ENCODE data around the gene POLG2. TPM values are rescaled to one million over a fixed set of nuclear protein-coding genes. Genes with fewer than 3 reads are reported as not detected.

Gene POLG2
- total RNA-seq, 4 donors from 2014 or later: 10.6 to 15.0 (median 13.1) TPM

DNA sequence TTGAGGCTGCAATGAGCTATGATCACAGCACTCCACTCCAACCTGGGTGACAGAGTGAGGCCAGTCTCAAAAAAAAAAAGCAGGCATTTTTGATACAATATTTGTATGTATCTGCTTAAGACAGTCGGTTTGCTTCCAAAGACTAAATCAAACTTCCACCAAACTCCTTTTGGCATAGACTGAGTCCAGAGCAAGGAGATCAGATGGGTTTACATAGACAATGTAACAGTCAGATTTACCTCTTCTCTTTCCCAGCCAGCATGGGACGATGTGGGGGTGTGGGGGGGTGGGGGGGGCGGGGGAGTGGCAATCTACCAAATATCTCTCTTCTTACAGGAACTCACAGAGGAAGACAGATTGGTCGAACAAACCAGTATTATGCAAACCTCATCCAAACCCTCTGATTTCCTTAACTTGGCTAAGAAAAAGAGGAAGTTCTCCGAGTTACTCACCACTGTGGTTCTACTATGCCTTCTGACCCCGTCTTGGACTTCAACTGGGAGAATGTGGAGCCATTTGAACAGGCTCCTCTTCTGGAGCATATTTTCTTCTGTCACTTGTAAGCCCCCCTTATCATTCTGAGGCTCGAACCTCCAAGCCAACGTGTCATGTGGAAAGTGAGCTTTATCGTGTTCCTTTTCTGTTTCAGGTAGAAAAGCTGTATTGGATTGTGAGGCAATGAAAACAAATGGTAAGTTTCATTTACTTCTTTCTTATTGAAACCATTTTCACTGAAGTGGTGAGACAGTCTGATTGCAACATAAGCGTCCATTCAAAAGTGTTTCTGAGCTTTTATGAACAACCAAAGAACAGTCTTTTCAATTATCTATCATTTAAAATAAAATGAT, 48.0 kb downstream of the POLG2 start, which contains the start of gene MILR1:
Gene MILR1, plus strand, starts transcription at position 451 of the 848 bp plus-strand sequence. Its CDS starts 54 bp downstream, at position 505.
- Histone ChIP-seq H3K9me3 (no peaks in the 10 kb centered on the region), H3K36me3 (no peaks in the 10 kb centered on the region), H3K4me1 (peaks cover 5 to 18% of the 10 kb centered on the region in 2 donors), H3K27me3 (no peaks in the 10 kb centered on the region), H3K4me3 (replicated peaks in 1 of 3) (no peak within 1 kb of the TSS), H3K27ac (peak within 1 kb of the TSS in 2 of 3 donors; percentile 22 to 43)
- WGBS, 2 donors: 38 to 42% methylated on average over 10 of the region's 10 CpGs
- no peak for DNase-seq
- TF ChIP-seq, protein P1, sequence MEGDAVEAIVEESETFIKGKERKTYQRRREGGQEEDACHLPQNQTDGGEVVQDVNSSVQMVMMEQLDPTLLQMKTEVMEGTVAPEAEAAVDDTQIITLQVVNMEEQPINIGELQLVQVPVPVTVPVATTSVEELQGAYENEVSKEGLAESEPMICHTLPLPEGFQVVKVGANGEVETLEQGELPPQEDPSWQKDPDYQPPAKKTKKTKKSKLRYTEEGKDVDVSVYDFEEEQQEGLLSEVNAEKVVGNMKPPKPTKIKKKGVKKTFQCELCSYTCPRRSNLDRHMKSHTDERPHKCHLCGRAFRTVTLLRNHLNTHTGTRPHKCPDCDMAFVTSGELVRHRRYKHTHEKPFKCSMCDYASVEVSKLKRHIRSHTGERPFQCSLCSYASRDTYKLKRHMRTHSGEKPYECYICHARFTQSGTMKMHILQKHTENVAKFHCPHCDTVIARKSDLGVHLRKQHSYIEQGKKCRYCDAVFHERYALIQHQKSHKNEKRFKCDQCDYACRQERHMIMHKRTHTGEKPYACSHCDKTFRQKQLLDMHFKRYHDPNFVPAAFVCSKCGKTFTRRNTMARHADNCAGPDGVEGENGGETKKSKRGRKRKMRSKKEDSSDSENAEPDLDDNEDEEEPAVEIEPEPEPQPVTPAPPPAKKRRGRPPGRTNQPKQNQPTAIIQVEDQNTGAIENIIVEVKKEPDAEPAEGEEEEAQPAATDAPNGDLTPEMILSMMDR (IDR thresholded peaks at IDR 0.05): no peak
- no peak for TF ChIP-seq POLR2A (IDR thresholded peaks at IDR 0.05)
- intact Hi-C loops (cut with DNase I): no loop called here

DNA sequence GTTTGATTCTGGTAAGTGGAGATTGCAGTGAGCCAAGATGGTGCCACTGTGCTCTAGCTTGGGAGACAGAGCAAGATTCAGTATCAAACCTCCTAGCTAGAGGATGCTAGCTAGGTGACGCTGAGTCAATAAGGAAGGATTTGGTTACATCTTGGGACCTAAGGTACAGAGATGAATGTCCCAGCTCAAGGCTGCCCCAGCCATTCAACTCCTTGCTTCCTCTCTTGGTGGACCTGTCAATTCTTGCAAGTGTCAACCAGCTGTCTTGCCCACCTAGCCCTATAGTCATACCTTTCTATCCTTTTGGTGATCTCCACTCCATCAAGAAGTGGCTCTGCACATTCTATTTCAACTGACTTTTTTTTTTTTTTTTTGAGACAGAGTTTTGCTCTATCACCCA, 49.3 kb downstream of the POLG2 start:
- no peak for TF ChIP-seq POLR2A (IDR thresholded peaks at IDR 0.05)
- TF ChIP-seq, protein P1 (IDR thresholded peaks at IDR 0.05): no peak
- Histone ChIP-seq H3K4me3 (replicated peaks in 1 of 3) (no peak overlapping the region), H3K27ac (no peak overlapping the region), H3K36me3 (no peaks in the 10 kb centered on the region), H3K27me3 (no peaks in the 10 kb centered on the region), H3K4me1 (peaks cover 5 to 18% of the 10 kb centered on the region in 2 donors), H3K9me3 (no peaks in the 10 kb centered on the region)
- no peak for DNase-seq
- WGBS, 2 donors: 92 to 100% methylated on average over 1 of the region's 1 CpG
- intact Hi-C loops (cut with DNase I): no loop called here

DNA sequence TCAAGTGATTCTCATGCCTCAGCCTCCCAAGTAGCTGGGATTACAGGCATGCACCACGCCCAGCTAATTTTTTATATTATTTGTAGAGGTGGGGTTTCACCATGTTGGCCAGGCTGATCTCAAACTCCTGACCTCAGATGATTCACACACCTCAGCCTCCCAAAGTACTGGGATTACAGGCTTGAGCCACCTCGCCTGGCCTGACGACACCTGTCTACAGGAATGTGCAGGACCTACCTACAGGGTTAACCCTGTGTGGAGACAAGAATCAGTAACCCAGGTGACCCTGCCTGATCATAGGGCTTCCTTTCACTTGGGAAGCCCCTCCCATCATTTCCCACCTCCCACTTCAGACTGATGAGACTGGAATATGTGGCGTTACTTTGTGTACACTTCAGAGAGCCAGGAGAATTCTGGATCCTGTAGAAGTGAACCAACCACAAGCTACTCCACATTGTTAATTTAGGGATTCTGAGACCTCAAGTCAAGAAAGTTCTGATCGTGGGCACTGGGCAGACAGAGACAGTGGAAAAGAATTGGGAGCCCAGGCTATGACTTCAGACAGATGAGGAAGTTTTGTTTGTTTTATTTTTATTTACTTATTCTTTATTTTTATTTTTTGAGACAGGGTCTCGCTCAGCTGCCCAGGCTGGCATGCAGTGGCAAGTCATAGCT, 53.6 kb downstream of the POLG2 start:
- Histone ChIP-seq H3K27me3 (no peaks in the 10 kb centered on the region), H3K36me3 (no peaks in the 10 kb centered on the region), H3K4me3 (replicated peaks in 1 of 3) (no peak overlapping the region), H3K27ac (no peak overlapping the region), H3K9me3 (no peaks in the 10 kb centered on the region), H3K4me1 (no peaks in the 10 kb centered on the region)
- intact Hi-C loops (cut with DNase I): no loop called here
- DNase-seq: no peak
- WGBS, 2 donors: 84 to 91% methylated on average over 6 of the region's 6 CpGs
- TF ChIP-seq, protein P1 (IDR thresholded peaks at IDR 0.05): no peak
- TF ChIP-seq POLR2A (IDR thresholded peaks at IDR 0.05): no peak

DNA sequence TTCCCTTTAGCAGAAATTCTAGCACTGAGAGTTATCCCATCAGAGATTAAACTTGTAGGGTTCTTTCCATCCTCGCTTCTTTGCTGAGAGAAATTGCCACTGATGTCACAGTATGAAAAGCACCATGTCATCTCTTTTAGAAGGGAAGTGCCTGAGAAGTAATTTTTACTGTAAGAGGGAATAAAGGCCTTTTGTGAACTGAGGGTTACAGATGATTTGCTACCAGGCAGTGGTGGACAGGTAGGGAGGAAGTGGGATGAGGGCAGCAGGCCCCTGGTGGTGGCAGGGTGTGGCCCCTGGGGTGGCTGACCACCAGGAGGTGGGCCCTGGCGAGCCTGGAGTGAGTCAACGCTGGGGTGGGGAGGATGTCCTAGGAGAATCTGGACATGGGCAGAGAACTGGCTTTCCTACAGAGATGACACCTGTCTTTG, 54.3 kb downstream of the POLG2 start:
- WGBS, 2 donors: 81 to 83% methylated on average over 3 of the region's 3 CpGs
- Histone ChIP-seq H3K27ac (peak overlapping the region in 1 of 3 donors; percentile 5), H3K4me3 (replicated peaks in 1 of 3) (no peak overlapping the region), H3K36me3 (no peaks in the 10 kb centered on the region), H3K4me1 (no peaks in the 10 kb centered on the region), H3K27me3 (no peaks in the 10 kb centered on the region), H3K9me3 (no peaks in the 10 kb centered on the region)
- intact Hi-C loops (cut with DNase I): no loop called here
- no peak for DNase-seq
- TF ChIP-seq, protein P1 (IDR thresholded peaks at IDR 0.05): no peak
- TF ChIP-seq POLR2A (IDR thresholded peaks at IDR 0.05): no peak

Data from thyroid gland (tissue), 4 donors.